G401 (cell line): ENCODE results near the gene LAMC1. TPM values are rescaled to one million over a fixed set of nuclear protein-coding genes. Genes with fewer than 3 reads are reported as not detected.
"Not testable (repeated sequence)": the region's sequence is repeated elsewhere in the genome, so short reads cannot be mapped to it uniquely, and the experiment has no call there.

Experiments
- DNase-seq: peaks from one replicate; pipeline ENCODE4 v3.0.0-alpha.2; 2015; ENCODE audit warnings: low spot score
- in situ Hi-C: cut with HindIII; loops from 2 replicates; pipeline ENCODE4 v1.10.0; 2016; ENCODE audit warnings: low sequenced_read_pairs, mixed read lengths
- total RNA-seq: library from RNA; depleted of rRNA; stranded (reverse); fragments of >200 nt; shearing (Covaris generic); gene quantifications from 2 replicates; pipeline ENCODE4 v1.2.3, GENCODE V29; 2014

LAMC1 gene
- total RNA-seq, 1 experiment from 2014 or later: 68.9 TPM

- in situ Hi-C loops: no loop called here
- DNase-seq: no peak
These were observed 107.9 kb downstream of the LAMC1 start for GRCh38 chr1:183131166-183131565.

GRCh38 chr1:183135336-183135735 lies 112.1 kb downstream of the LAMC1 start:
- in situ Hi-C loops: no loop called here
- DNase-seq: no peak

GRCh38 chr1:183137782-183138181 lies 114.6 kb downstream of the LAMC1 start:
- in situ Hi-C loops: no loop called here
- DNase-seq: no peak

- no peak for DNase-seq
These were observed 115.1 kb downstream of the LAMC1 start for GRCh38 chr1:183138301-183138700.

GRCh38 chr1:183139281-183139942 lies 116.2 kb downstream of the LAMC1 start:
- in situ Hi-C loops: no loop called here
- DNase-seq: no peak

More at GRCh38 chr1:183138301-183138700, 115.1 kb downstream of the LAMC1 start:
- in situ Hi-C loops: no loop called here

GRCh38 chr1:183140633-183141032 lies 117.4 kb downstream of the LAMC1 start:
- DNase-seq: no peak
- in situ Hi-C loops: no loop called here

GRCh38 chr1:183142171-183142570 lies 119.0 kb downstream of the LAMC1 start:
- no peak for DNase-seq
- in situ Hi-C loops: no loop called here

- DNase-seq: no peak
- in situ Hi-C loops: no loop called here
These were observed 120.5 kb downstream of the LAMC1 start for GRCh38 chr1:183143576-183144315.

- no peak for DNase-seq
- in situ Hi-C loops: no loop called here
These were observed 121.5 kb downstream of the LAMC1 start for GRCh38 chr1:183144752-183145151.

GRCh38 chr1:183147735-183148134 lies 124.5 kb downstream of the LAMC1 start:
- in situ Hi-C loops: no loop called here
- no peak for DNase-seq

- no peak for DNase-seq
- in situ Hi-C loops: no loop called here
These were observed 125.4 kb downstream of the LAMC1 start for GRCh38 chr1:183148599-183148998.

GRCh38 chr1:183149273-183149672 lies 126.1 kb downstream of the LAMC1 start:
- no peak for DNase-seq
- in situ Hi-C loops: no loop called here

- in situ Hi-C loops, DNase-seq: not testable (repeated sequence)
These were observed 126.8 kb downstream of the LAMC1 start for GRCh38 chr1:183150032-183150431.

GRCh38 chr1:183150445-183150844 lies 127.2 kb downstream of the LAMC1 start:
- in situ Hi-C loops: no loop called here
- no peak for DNase-seq

- in situ Hi-C loops: no loop called here
- no peak for DNase-seq
These were observed 129.0 kb downstream of the LAMC1 start for GRCh38 chr1:183152180-183152579.

- in situ Hi-C loops: no loop called here
- no peak for DNase-seq
These were observed 132.7 kb downstream of the LAMC1 start for GRCh38 chr1:183155939-183156338.

GRCh38 chr1:183159960-183160359 lies 136.7 kb downstream of the LAMC1 start:
- in situ Hi-C loops: no loop called here
- DNase-seq: no peak

GRCh38 chr1:183161391-183161790 lies 138.2 kb downstream of the LAMC1 start:
- DNase-seq: no peak
- in situ Hi-C loops: no loop called here

GRCh38 chr1:183163316-183163715 lies 140.1 kb downstream of the LAMC1 start:
- DNase-seq: no peak
- in situ Hi-C loops: no loop called here

GRCh38 chr1:183164340-183164739 lies 141.1 kb downstream of the LAMC1 start:
- in situ Hi-C loops: no loop called here
- no peak for DNase-seq

- DNase-seq: no peak
- in situ Hi-C loops: no loop called here
These were observed 141.7 kb downstream of the LAMC1 start for GRCh38 chr1:183164963-183165362.
